Measurements from ENCODE around the gene KCNQ5.

The KCNQ5 gene

GRCh38 chr6:72640615-72640930, 18.7 kb downstream of the KCNQ5 start:
- no peak for DNase-seq

GRCh38 chr6:72642435-72642834, 20.6 kb downstream of the KCNQ5 start:
- no peak for DNase-seq

- no peak for DNase-seq
Measured at GRCh38 chr6:72643214-72643613, 21.4 kb downstream of the KCNQ5 start.

DNA sequence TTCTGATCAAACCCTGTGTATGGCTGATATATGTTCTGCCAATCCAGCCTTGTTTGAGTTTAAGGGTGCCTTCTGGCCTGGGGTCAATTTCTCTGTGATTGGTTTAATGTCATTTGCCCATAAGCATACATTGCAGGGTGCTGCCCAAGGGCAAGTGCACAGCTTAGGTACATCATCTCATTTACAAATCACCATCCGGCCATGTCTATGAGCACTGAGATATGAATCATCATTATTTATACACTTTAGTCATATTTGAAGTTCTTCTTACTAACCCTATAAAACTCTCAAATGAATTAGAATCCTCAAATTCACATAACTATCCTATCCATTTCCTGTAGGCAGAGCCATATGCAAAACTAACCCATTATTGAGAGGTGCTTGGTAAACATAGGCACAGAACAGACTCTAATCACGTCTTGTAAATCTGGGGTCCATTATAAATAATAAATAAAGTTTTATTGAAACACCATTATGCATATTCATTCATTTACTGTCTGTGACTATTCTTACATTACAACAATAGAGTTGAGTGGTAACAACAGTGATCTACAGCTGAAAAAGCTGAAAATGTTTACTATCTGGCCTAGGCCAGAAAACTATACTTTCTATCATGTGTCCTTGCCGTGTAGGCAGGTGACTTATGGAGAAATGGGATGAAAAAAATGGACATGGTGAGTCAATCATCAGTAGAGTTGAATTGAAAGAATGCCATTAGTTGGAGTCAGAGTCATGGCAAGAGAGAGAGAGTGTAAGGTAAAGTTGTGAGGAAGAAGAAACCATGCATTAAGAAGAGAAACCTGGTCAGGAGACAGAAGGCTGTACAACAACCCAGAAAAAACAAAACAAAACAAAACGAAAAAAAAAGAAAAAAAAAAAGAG, 25.0 kb downstream of the KCNQ5 start:
- no peak for DNase-seq

DNA sequence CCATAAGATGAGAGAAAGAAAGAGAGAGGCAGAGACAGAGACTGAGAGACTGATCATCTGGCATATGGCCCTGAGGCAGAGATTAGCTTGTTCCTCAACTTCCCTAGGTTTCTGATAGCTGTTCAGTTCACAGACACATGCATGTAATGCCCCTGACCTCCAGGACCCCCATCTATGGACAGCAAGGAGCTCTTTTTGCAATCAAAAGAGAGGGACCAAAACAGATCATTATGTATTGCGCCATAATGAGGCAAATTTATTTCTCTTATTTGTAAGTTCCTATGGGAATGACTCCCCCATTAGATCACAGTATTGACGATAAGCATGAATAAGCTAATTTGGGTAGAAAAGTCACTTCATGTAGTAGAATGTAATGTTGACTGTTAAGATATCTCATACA, 25.6 kb downstream of the KCNQ5 start:
- no peak for DNase-seq

DNA sequence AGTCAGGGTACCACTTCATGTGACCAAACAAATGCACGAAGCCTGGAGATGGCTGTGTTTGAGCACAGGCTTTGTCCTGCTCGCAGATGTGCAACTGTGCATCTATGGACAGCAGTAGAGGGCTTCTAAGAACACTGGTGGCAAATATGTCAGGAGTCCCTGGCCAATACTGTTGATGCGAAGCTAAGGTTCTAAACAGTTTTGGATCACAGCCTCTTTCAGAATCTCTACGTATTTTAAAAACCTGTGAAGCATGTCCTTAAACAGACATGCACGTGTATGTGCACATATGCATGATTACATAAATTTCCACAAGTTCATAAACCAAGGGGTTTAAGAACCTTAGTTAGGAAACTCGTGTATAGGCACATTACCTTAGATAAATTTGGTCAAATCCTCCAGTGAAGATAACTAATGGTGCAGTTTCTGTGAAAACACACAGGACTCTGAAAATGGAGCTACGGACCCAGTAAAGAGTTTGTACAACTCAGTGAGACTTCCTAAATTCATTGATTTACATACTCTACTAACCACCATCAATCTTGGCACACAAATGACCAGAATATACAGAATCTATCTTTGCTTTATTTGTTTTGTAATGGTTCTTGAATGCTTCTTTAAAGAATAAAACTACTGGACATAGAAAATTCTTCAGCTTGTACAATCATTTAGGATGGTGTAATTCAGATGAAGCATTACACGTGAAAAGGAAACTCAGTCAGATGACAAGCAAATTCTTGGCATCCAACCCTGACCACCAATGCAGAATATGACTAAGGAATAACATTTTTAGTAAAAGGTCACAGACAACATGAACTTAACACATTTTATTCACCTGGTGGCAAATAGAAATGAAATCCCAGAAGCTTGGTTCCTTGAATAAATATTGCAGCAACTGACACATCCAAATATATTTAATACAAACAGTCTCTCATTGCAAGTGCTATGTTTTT, 27.4 kb downstream of the KCNQ5 start:
- no peak for DNase-seq

- no peak for DNase-seq
Measured at GRCh38 chr6:72650081-72650745, 28.3 kb downstream of the KCNQ5 start.

DNA sequence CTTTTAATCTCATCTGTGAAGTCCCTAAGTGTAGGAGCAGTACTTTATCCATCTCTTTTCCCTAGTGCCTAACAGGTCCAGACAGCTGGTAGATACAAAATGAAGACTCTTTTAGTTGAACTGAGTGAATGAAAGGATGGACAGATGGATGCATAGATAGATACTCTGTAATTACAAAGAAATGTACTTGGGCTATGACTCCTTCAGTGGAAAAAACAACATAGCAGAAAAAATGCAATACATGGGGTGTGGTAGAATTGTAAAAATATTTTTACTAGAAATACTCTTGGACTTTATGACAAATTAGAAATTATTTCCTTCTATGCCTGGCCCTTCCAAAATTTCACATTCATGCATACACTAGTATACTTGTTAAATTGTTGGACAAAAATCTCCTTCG, 29.3 kb downstream of the KCNQ5 start:
- DNase-seq, result no peak

DNA sequence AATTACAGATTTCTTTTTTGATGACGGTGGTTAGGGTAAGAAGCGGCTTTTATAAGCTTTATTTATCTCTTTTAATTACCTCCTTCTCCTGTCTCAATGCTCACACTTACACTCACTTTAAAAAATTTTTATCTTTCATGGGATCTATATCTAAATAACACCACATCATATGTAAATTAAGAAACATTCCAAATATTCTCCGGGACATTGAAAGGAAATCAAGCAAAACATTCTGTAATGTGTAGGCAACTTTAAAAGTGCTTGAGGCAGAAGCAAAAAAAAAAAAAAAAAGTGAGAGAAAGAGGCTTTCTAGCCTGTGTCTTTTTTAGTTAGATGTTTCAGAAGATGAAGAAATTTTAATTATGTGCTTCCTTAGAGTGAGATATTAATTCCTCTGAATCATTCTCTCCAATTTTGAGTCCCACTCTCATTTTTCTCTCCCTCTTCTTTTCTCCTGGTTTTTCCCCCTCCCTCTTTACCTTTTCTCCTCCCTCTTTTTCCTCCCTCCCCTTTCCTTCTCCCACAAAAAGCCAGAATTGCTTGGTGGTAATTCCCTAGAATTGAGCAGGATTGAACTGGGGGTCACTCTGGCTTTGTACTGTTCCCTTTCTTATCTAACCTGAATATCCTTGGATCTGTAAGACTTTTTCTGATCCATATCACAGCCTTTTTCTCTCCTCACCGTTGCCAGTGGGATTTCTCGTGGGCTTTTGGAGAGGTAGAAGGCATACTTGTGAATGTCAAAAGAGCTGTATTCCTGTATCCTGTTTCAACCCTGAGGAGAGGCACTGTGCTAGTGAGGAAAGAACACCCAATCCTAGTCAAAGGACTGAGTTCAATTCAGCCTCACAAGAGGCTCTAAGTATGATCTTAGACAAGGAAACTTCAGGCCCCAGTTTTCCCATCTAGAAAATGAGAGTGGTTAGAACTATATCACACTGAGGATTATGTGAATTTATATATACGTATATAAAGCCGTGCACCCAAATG, 30.4 kb downstream of the KCNQ5 start:
- DNase-seq, result no peak

DNA sequence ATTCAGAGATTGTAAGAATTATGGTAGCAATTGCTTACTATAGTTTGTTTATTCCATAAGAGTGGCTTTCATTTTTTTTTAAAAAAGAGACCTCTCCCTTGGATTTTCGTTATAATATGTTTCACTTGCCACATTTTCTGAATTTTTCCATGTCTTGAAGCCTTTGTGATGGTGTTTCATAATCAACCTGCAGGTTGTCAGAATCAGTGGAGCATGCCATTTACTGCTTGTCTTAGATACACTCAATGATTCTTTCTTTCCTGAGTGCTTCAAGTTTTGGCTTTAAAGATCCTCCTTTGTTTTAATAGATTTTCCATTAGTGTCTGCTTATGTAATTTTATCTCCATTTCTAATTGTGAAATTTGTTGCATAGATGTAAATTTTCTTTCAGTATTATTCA, 31.2 kb downstream of the KCNQ5 start:
- DNase-seq, result no peak

DNA sequence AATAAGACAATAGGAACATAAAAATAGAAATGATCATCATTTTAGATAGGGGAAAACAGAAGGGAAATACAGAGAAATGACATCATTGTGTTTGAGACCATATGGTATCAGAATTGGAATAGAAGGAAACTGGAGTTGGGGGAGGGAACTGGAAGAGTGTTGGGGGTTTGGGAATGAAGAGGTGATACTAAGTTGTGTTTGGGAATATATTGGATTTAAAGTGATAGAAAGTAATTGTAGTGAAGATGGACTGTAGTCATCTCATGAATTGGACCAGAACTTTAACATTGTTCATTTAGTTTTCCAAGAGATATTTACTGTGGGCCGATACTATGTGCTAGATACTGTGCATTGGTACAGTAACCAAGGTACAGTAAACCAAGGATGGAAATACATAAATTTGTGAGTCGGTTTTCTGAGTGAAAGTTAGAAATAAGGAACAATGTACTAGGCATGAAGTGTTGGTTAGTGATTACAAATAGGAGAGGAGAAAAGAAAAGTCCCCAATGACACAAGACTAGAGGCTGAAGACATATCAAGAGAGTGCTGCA, 32.3 kb downstream of the KCNQ5 start:
- no peak for DNase-seq

- no peak for DNase-seq
Measured at GRCh38 chr6:72657407-72658197, 35.7 kb downstream of the KCNQ5 start.

DNA sequence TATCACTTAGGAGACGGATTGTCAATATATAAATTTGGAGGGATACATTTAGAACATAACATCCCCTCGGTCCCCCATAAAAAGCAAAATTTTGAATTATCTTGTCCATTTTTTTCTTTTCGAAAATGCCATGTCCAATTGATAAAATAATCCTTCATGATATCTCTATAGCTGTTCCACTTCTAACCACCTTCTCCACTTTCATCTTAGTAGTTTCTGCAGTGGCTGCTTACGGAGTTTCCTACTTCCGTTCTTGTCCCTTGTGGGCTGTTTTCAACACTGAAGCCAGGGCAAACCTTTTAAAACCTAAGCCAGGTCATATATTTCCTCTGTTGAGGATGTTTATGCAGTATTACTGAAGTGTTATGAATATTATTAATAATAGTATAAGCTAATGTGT, 37.9 kb downstream of the KCNQ5 start:
- no peak for DNase-seq

GRCh38 chr6:72661411-72661810, 39.5 kb downstream of the KCNQ5 start:
- DNase-seq, result no peak

- DNase-seq, result no peak
Measured at GRCh38 chr6:72665599-72665998, 43.7 kb downstream of the KCNQ5 start.

DNA sequence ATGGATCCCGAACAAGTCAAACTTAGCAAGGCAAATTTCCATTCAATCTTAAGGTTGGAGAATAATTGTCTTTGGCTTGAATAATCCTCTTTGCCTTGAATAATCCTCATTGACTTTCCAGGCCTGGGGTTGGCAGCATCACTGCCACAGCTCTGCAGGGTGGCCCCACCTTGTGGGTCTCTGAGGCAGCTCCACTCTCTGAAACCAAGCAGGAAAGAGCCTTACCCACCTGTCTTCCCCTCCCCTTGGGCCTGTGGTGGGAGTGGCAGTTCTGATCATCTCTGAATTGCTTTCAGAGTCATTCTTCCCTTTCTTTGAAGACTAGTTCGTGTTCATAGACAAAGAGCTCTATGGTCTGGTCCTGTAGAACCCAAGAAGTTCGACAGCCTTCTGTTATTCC, 47.5 kb downstream of the KCNQ5 start:
- DNase-seq, result no peak

- DNase-seq, result no peak
Measured at GRCh38 chr6:72672906-72673305, 51.0 kb downstream of the KCNQ5 start.

- DNase-seq, result no peak
Measured at GRCh38 chr6:72674842-72675241, 53.0 kb downstream of the KCNQ5 start.

GRCh38 chr6:72675396-72675795, 53.5 kb downstream of the KCNQ5 start:
- DNase-seq, result no peak

- no peak for DNase-seq
Measured at GRCh38 chr6:72676995-72677394, 55.1 kb downstream of the KCNQ5 start.

DNA sequence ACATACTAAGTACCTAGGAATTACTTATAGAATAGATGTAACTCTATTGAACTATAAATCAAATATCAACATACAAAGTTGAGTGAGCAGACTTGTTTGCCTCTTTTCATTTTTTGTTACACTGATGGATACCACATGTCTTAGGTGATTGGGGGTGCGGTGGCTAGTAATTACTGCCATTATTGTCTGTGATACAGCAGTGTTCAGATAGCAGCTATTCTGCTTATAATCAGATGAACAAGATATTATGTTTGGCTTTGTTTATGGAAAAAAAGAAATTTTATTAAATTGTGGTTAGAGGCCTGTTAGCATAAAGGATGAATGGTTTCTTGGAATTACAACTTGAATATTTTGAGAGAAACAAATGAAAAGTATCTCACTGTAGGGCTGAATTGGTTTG, 55.9 kb downstream of the KCNQ5 start:
- no peak for DNase-seq

Measured in activated CD4-positive, alpha-beta T cell treated with anti-CD3 and anti-CD28 coated beads, Interleukin-2, amount 50 U/mL, for 4 hours (primary cell).